ENCODE data around the gene MAGEA6.

The MAGEA6 gene

GRCh38 chrX:152733261-152733975 lies 36.1 kb downstream of the MAGEA6 start, which contains the start of the genes CSAG1 and MAGEA12:
Gene CSAG1, minus strand, starts transcription at chrX:152733721. Its CDS starts 1,261 bp downstream, at chrX:152732460.
Gene MAGEA12, plus strand, starts transcription at chrX:152733757. Its CDS starts 2,405 bp downstream, at chrX:152736162.
- no peak for DNase-seq

GRCh38 chrX:152725409-152725808 lies 44.1 kb downstream of the MAGEA6 start:
- no peak for DNase-seq
